ENCODE results near the gene PCDHGC5. TPM values are rescaled to one million over a fixed set of nuclear protein-coding genes. Genes with fewer than 3 reads are reported as not detected.

PCDHGC5 gene
- total and polyA plus RNA-seq, 9 of the 15 experiments (the other 6 are each of a cell fraction or from before 2014, with no cell fraction given), result not detected

GRCh38 chr5:141521244-141521781 is 32.4 kb downstream of the PCDHGC5 start (continued):
- TF ChIP-seq ZNF75A (CRISPR knock-in tag; IDR thresholded peaks at IDR 0.05) (0 out of 2 replicates have a peak, but pooled peaks have one; percentile 50), SMC3 (conservative IDR thresholded peaks at IDR 0.05; ENCODE audit: insufficient read depth, low read depth, low read length) (no peak), ZBTB1 (CRISPR knock-in tag; IDR thresholded peaks at IDR 0.05; ENCODE audit: borderline replicate concordance, low read depth) (no peak), CCNT2 (IDR thresholded peaks at IDR 0.05; ENCODE audit: borderline replicate concordance, extremely low read depth, insufficient read length, low read depth, low read length) (peak; percentile 36), ARID1B (IDR thresholded peaks at IDR 0.05) (peak; percentile 84), DMBX1 (CRISPR knock-in tag; IDR thresholded peaks at IDR 0.05; ENCODE audit: borderline replicate concordance) (no peak), FOS (IDR thresholded peaks at IDR 0.05; ENCODE audit: extremely low read depth, insufficient read length) (peak; percentile 32), ZNF184 (CRISPR knock-in tag; IDR thresholded peaks at IDR 0.05) (no peak), SFPQ (IDR thresholded peaks at IDR 0.05; ENCODE audit: low read depth, low read length) (no peak), NCOR1 (IDR thresholded peaks at IDR 0.05) (no peak), JUN (IDR thresholded peaks at IDR 0.05; ENCODE audit: borderline replicate concordance, low read depth, low read length) (peak; percentile 87), JUN (CRISPR knock-in tag; IDR thresholded peaks at IDR 0.05; ENCODE audit: borderline replicate concordance) (peak; percentile 65; the same call in 1 of the 2 replicates), SMAD3 (CRISPR knock-in tag; conservative IDR thresholded peaks at IDR 0.05) (0 out of 2 replicates have a peak, but pooled peaks have one; percentile 43), FOSL1 (tag; conservative IDR thresholded peaks at IDR 0.05) (peak; percentile 99), TBL1XR1 (IDR thresholded peaks at IDR 0.05; ENCODE audit: low read length in 2 of 2) (peak in 1 of 2 experiments; percentile 33; a peak in 1 of 4 replicates), NFE2 (IDR thresholded peaks at IDR 0.05; ENCODE audit: low read depth) (peak; percentile 61; the same call in 1 of the 2 replicates), SMAD4 (CRISPR knock-in tag; conservative IDR thresholded peaks at IDR 0.05) (0 out of 2 replicates have a peak, but pooled peaks have one; percentile 42), SMARCA4 (IDR thresholded peaks at IDR 0.05) (peak; percentile 90), SMARCE1 (IDR thresholded peaks at IDR 0.05) (peak; percentile 85), EHMT2 (IDR thresholded peaks at IDR 0.05) (0 out of 2 replicates have a peak, but pooled peaks have one; percentile 12), MLLT1 (IDR thresholded peaks at IDR 0.05) (peak in 1 of 2 experiments; percentile 71; a peak in 1 of 4 replicates), NFIC (IDR thresholded peaks at IDR 0.05) (peak; percentile 63), L3MBTL2 (IDR thresholded peaks at IDR 0.05) (peak; percentile 66), TEAD4 (IDR thresholded peaks at IDR 0.05; ENCODE audit: low read length) (0 out of 2 replicates have a peak, but pooled peaks have one; percentile 30), TEAD4 (CRISPR knock-in tag; IDR thresholded peaks at IDR 0.05; ENCODE audit: borderline replicate concordance) (no peak)
- TF ChIP-seq, protein P1, sequence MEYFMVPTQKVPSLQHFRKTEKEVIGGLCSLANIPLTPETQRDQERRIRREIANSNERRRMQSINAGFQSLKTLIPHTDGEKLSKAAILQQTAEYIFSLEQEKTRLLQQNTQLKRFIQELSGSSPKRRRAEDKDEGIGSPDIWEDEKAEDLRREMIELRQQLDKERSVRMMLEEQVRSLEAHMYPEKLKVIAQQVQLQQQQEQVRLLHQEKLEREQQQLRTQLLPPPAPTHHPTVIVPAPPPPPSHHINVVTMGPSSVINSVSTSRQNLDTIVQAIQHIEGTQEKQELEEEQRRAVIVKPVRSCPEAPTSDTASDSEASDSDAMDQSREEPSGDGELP (CRISPR knock-in tag; IDR thresholded peaks at IDR 0.05; ENCODE audit: borderline replicate concordance), result peak; percentile 47; the same call in 1 of the 2 replicates

All from K562 (cell line).